ENCODE results near the gene CNIH2. TPM values are rescaled to one million over a fixed set of nuclear protein-coding genes. Genes with fewer than 3 reads are reported as not detected.
A peak's percentile ranks its signal among the peaks of the same experiment; 100 is the strongest.

Gene CNIH2
- total RNA-seq, 1 donor from 2014 or later: not detected

GRCh38 chr11:66264914-66265313, 13.1 kb upstream of the CNIH2 start:
- H3K9me3 ChIP-seq (ENCODE audit: control insufficient read depth in 3 of 3, low read length in 3 of 3): no peaks in the 10 kb centered on the region
- H3K27me3 ChIP-seq (ENCODE audit: control insufficient read depth in 3 of 3, insufficient read depth in 3 of 3, low read length in 3 of 3): no peaks in the 10 kb centered on the region
- no peak overlapping the region for H3K4me3 ChIP-seq (ENCODE audit: low read length in 3 of 3)
- no peak overlapping the region for H3K9ac ChIP-seq (ENCODE audit: low read depth in 1 of 3, low read length in 3 of 3)
- peaks cover 15 to 29% (median 22%) of the 10 kb centered on the region in 3 donors for H3K4me1 ChIP-seq (ENCODE audit: control insufficient read depth in 3 of 3, insufficient read depth in 3 of 3, low read length in 3 of 3)
- peaks cover 27 to 38% (median 34%) of the 10 kb centered on the region in 3 donors for H3K36me3 ChIP-seq (ENCODE audit: control insufficient read depth in 3 of 3, insufficient read depth in 3 of 3, low read length in 3 of 3)
- no peak overlapping the region for H3K27ac ChIP-seq (ENCODE audit: low read depth, low read length)

DNA sequence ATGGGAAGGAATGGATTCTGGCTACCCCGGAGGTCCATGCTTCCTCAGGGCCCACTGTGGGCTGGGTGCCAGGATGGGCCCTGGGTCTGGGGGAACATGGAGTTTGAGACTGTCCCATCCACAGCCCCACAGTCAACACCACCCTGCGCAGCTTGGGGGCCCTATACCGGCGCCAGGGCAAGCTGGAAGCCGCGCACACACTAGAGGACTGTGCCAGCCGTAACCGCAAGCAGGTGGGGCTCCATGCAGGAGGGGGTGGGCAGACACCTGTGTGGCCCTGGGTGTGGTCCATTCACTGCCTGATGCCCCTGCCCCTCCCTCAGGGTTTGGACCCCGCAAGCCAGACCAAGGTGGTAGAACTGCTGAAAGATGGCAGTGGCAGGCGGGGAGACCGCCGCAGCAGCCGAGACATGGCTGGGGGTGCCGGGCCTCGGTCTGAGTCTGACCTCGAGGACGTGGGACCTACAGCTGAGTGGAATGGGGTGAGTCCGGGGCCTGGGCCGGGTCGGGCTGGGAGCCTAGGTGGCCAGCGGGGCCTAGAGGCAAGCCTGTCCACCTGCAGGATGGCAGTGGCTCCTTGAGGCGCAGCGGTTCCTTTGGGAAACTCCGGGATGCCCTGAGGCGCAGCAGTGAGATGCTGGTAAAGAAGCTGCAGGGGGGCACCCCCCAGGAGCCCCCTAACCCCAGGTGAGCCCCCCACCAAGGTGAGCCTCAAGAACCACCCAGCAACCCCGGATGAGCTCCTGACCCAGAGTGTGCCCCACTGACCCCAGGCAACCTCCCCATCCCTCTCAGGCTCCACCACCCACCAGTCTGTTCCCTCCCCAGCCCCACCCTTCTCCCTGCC, 12.2 kb upstream of the CNIH2 start:
- Histone ChIP-seq H3K9ac (ENCODE audit: low read depth in 1 of 3, low read length in 3 of 3) (no peak overlapping the region), H3K36me3 (ENCODE audit: control insufficient read depth in 3 of 3, insufficient read depth in 3 of 3, low read length in 3 of 3) (peaks cover 29 to 38% (median 34%) of the 10 kb centered on the region in 3 donors), H3K4me3 (ENCODE audit: low read length in 3 of 3) (no peak overlapping the region), H3K27me3 (ENCODE audit: control insufficient read depth in 3 of 3, insufficient read depth in 3 of 3, low read length in 3 of 3) (no peaks in the 10 kb centered on the region), H3K27ac (ENCODE audit: low read depth, low read length) (no peak overlapping the region), H3K9me3 (ENCODE audit: control insufficient read depth in 3 of 3, low read length in 3 of 3) (no peaks in the 10 kb centered on the region), H3K4me1 (ENCODE audit: control insufficient read depth in 3 of 3, insufficient read depth in 3 of 3, low read length in 3 of 3) (peaks cover 21 to 37% (median 29%) of the 10 kb centered on the region in 3 donors)

GRCh38 chr11:66266378-66267038, 11.5 kb upstream of the CNIH2 start:
- Histone ChIP-seq H3K36me3 (ENCODE audit: control insufficient read depth in 3 of 3, insufficient read depth in 3 of 3, low read length in 3 of 3) (peaks cover 24 to 36% (median 31%) of the 10 kb centered on the region in 3 donors), H3K9me3 (ENCODE audit: control insufficient read depth in 3 of 3, low read length in 3 of 3) (no peaks in the 10 kb centered on the region), H3K4me3 (ENCODE audit: low read length in 3 of 3) (peak overlapping the region; percentile 73 to 86 (median 85)), H3K4me1 (ENCODE audit: control insufficient read depth in 3 of 3, insufficient read depth in 3 of 3, low read length in 3 of 3) (peaks cover 21 to 39% (median 30%) of the 10 kb centered on the region in 3 donors), H3K27me3 (ENCODE audit: control insufficient read depth in 3 of 3, insufficient read depth in 3 of 3, low read length in 3 of 3) (no peaks in the 10 kb centered on the region), H3K9ac (ENCODE audit: low read depth in 1 of 3, low read length in 3 of 3) (peak overlapping the region; percentile 70 to 77 (median 75)), H3K27ac (ENCODE audit: low read depth, low read length) (peak overlapping the region; percentile 65)

- H3K4me3 ChIP-seq (ENCODE audit: low read length in 3 of 3): peak overlapping the region; percentile 73 to 86 (median 85)
- H3K27ac ChIP-seq (ENCODE audit: low read depth, low read length): peak overlapping the region; percentile 65
- H3K9ac ChIP-seq (ENCODE audit: low read depth in 1 of 3, low read length in 3 of 3): peak overlapping the region; percentile 70 to 77 (median 75)
- H3K4me1 ChIP-seq (ENCODE audit: control insufficient read depth in 3 of 3, insufficient read depth in 3 of 3, low read length in 3 of 3): peaks cover 21 to 42% (median 30%) of the 10 kb centered on the region in 3 donors
- no peaks in the 10 kb centered on the region for H3K27me3 ChIP-seq (ENCODE audit: control insufficient read depth in 3 of 3, insufficient read depth in 3 of 3, low read length in 3 of 3)
- H3K9me3 ChIP-seq (ENCODE audit: control insufficient read depth in 3 of 3, low read length in 3 of 3): no peaks in the 10 kb centered on the region
- peaks cover 26 to 36% (median 31%) of the 10 kb centered on the region in 3 donors for H3K36me3 ChIP-seq (ENCODE audit: control insufficient read depth in 3 of 3, insufficient read depth in 3 of 3, low read length in 3 of 3)
These were observed 11.0 kb upstream of the CNIH2 start for GRCh38 chr11:66267039-66267378.

DNA sequence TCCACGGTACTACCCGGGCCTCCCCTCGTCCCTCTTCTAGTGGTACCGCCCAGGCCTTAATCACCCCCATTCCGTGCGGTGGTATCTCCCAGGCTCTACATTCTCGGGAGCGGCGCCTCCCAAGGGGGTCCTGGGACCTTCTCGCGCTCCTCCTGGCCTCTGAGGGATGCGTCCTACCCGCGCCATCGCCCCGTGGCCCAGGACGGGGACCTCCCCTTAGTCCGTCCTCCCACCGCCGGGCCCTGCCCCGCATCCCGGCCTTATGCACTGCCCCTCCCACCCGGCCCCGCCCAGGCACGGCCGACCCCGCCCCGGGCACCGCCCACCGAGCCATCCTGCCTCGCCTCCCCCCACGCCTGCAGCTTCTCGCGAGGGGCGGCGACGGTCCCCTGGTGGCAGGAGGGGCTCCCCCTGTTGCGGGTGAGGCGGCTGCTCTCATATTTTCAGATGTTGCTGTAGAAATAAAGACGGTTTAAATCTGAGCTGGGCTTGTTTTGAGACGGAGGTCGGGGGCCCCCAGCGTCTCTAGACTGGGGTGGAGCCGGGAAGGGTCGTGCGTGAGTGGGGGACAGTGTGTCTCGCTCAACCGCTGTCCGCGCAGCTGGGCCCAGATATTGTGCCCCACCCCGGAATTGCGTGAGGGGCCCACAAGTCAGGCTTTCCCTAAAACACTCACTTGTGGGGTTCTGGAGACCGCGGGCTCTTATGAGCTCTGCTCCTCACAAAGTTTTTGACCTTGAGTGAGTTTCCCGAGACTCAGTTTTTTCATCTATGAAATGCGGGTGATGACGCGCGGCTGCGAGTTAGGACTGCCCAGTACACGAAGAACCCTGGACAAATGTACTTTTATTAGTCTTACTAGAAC, 10.4 kb upstream of the CNIH2 start:
- peak overlapping the region; percentile 92 to 99 (median 96) for H3K9ac ChIP-seq (ENCODE audit: low read depth in 1 of 3, low read length in 3 of 3)
- H3K9me3 ChIP-seq (ENCODE audit: control insufficient read depth in 3 of 3, low read length in 3 of 3): no peaks in the 10 kb centered on the region
- peak overlapping the region; percentile 87 for H3K27ac ChIP-seq (ENCODE audit: low read depth, low read length)
- H3K27me3 ChIP-seq (ENCODE audit: control insufficient read depth in 3 of 3, insufficient read depth in 3 of 3, low read length in 3 of 3): no peaks in the 10 kb centered on the region
- H3K36me3 ChIP-seq (ENCODE audit: control insufficient read depth in 3 of 3, insufficient read depth in 3 of 3, low read length in 3 of 3): peaks cover 27 to 36% (median 31%) of the 10 kb centered on the region in 3 donors
- H3K4me3 ChIP-seq (ENCODE audit: low read length in 3 of 3): peak overlapping the region; percentile 84 to 86 (median 85)
- peaks cover 21 to 42% (median 30%) of the 10 kb centered on the region in 3 donors for H3K4me1 ChIP-seq (ENCODE audit: control insufficient read depth in 3 of 3, insufficient read depth in 3 of 3, low read length in 3 of 3)

DNA sequence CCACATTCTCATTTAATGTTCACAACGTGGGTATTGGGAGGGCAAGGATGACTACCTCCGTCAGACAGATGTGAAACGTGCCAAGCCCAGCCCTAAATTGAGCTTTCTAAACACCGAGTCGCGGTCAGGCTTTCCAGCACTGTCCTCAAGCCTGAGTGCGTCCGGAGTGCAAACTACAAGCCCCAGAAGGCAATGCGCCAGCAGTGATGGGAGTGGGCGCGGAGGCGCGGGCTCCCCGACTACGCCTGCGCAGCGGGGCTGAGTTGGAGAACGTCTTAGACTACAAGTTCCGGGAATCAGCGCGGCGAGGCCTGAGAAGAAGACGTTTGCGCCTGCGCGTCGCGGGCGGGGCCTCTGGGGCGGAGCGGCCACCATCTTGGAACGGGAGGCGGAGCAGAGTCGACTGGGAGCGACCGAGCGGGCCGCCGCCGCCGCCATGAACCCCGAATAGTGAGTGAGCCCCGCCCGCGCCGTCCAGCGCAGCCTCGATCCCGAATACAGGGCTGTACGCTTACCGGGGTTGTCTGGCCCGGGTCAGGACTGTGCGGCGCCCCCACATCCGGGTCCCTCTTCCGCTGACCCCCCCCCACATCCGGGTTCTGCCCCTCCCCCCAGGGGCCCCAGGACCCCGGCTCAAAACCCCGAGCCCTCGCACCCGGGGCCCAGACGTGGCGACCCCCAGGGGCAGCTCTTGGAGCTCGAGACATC, 9.6 kb upstream of the CNIH2 start, which contains the start of gene RAB1B:
Gene RAB1B (plus strand): TSS at position 396 of the 708 bp plus-strand sequence. CDS start 41 bp downstream, at position 437.
- Histone ChIP-seq H3K27me3 (ENCODE audit: control insufficient read depth in 3 of 3, insufficient read depth in 3 of 3, low read length in 3 of 3) (no peaks in the 10 kb centered on the region), H3K4me1 (ENCODE audit: control insufficient read depth in 3 of 3, insufficient read depth in 3 of 3, low read length in 3 of 3) (peaks cover 21 to 42% (median 30%) of the 10 kb centered on the region in 3 donors), H3K36me3 (ENCODE audit: control insufficient read depth in 3 of 3, insufficient read depth in 3 of 3, low read length in 3 of 3) (peaks cover 28 to 36% (median 33%) of the 10 kb centered on the region in 3 donors), H3K9ac (ENCODE audit: low read depth in 1 of 3, low read length in 3 of 3) (peak within 1 kb of the TSS; percentile 96 to 99 (median 97)), H3K27ac (ENCODE audit: low read depth, low read length) (peak within 1 kb of the TSS; percentile 87), H3K9me3 (ENCODE audit: control insufficient read depth in 3 of 3, low read length in 3 of 3) (no peaks in the 10 kb centered on the region), H3K4me3 (ENCODE audit: low read length in 3 of 3) (peak within 1 kb of the TSS; percentile 86 to 96 (median 95))

DNA sequence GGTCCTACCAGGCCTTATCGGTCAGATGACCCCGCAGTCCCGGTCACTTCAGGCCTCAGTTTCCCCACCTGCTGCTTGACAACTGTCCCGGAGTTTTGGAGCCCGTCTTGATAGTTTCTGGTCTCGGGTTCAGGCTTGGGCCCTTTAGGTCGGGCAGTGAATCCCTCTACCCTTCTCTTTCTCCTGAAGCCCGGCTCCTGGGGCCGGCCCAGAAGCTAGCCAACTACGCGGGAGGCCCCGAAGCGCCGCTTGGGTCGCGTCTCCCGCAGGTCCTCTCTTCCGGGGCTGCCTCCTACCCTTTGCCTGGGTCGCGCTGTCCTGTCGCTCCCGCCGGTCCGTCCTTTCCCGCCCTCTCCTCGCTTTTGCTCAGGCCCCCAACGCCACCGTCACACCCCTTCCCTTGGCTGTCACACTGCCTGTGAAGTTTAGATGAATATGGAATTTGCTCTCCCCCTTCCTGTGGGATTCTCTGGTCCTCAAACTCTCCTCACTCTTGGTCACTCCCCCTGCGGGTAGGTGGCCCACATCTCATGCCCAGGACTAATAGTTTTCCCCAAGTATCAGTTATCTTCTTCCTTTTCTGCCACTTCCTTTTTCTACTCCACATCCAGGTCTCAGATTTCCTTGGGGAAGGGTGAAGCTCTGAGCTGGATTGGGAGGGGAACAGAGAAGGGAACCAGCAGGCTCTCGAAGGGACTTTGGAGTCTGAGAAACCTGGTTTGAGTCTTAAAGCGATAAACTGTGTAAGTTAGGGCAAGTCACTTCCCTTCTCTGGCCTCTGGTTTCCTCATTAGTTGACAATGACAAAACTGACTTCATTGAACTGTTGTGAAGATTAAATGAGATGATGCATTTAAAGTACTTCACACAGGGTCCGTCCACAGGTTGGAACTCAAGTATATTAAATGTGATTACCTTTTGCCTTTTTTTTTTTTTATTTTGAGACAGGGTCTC, 8.7 kb upstream of the CNIH2 start:
- Histone ChIP-seq H3K4me1 (ENCODE audit: control insufficient read depth in 3 of 3, insufficient read depth in 3 of 3, low read length in 3 of 3) (peaks cover 21 to 42% (median 30%) of the 10 kb centered on the region in 3 donors), H3K9ac (ENCODE audit: low read depth in 1 of 3, low read length in 3 of 3) (peak overlapping the region; percentile 96 to 99 (median 97)), H3K36me3 (ENCODE audit: control insufficient read depth in 3 of 3, insufficient read depth in 3 of 3, low read length in 3 of 3) (peaks cover 34 to 40% (median 38%) of the 10 kb centered on the region in 3 donors), H3K4me3 (ENCODE audit: low read length in 3 of 3) (peak overlapping the region; percentile 86 to 96 (median 95)), H3K27ac (ENCODE audit: low read depth, low read length) (peak overlapping the region; percentile 87), H3K9me3 (ENCODE audit: control insufficient read depth in 3 of 3, low read length in 3 of 3) (no peaks in the 10 kb centered on the region), H3K27me3 (ENCODE audit: control insufficient read depth in 3 of 3, insufficient read depth in 3 of 3, low read length in 3 of 3) (no peaks in the 10 kb centered on the region)

DNA sequence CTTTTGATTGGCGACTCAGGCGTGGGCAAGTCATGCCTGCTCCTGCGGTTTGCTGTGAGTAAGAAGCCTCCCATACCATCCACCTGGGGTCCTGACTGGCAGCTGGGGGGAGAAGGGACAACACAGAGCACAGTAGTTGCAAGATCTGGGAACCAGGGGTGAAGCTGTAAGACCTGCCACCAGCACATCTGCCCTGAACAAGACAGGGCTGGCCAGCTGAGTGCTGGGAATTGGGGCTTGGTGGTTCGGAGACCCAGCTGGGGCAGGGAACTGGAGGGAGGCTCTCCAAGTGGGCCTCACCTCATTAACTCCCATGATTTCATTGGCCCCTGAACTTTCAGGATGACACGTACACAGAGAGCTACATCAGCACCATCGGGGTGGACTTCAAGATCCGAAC, 6.2 kb upstream of the CNIH2 start:
- Histone ChIP-seq H3K36me3 (ENCODE audit: control insufficient read depth in 3 of 3, insufficient read depth in 3 of 3, low read length in 3 of 3) (peaks cover 44 to 54% (median 47%) of the 10 kb centered on the region in 3 donors), H3K4me1 (ENCODE audit: control insufficient read depth in 3 of 3, insufficient read depth in 3 of 3, low read length in 3 of 3) (peaks cover 20 to 36% (median 26%) of the 10 kb centered on the region in 3 donors)

More for the DNA sequence above, 6.2 kb upstream of the CNIH2 start:
- H3K27me3 ChIP-seq (ENCODE audit: control insufficient read depth in 3 of 3, insufficient read depth in 3 of 3, low read length in 3 of 3): no peaks in the 10 kb centered on the region
- H3K4me3 ChIP-seq (ENCODE audit: low read length in 3 of 3): no peak overlapping the region
- H3K27ac ChIP-seq (ENCODE audit: low read depth, low read length): no peak overlapping the region
- H3K9me3 ChIP-seq (ENCODE audit: control insufficient read depth in 3 of 3, low read length in 3 of 3): no peaks in the 10 kb centered on the region
- peak overlapping the region in 1 of 3 donors; percentile 16 for H3K9ac ChIP-seq (ENCODE audit: low read depth in 1 of 3, low read length in 3 of 3)

Data from skeletal muscle tissue (tissue), 4 donors.